GM23248 (cell line): Measurements from ENCODE around the gene GLIPR1L2. TPM values are rescaled to one million over a fixed set of nuclear protein-coding genes. Genes with fewer than 3 reads are reported as not detected.
"Not testable (repeated sequence)": the region's sequence is repeated elsewhere in the genome, so short reads cannot be mapped to it uniquely, and the experiment has no call there.

Experiments
- DNase-seq: peaks from one replicate; pipeline ENCODE4 v3.0.0-alpha.2; 2015
- H2AFZ ChIP-seq: fragments of 200-600 bp; sonication (generic); 2 replicates; pipeline ENCODE4 v1.6.1; 2016; ENCODE audit warnings: antibody characterized with exemption
- H3F3A ChIP-seq: fragments of 200-600 bp; sonication (generic); 2 replicates; pipeline ENCODE4 v1.6.1; 2016; ENCODE audit warnings: mild to moderate bottlenecking, antibody characterized with exemption, mixed run types; ENCODE audit not compliant: insufficient read depth
- H3K27ac ChIP-seq: fragments of 200-600 bp; sonication (generic); 2 replicates; pipeline ENCODE4 v1.5.1; 2016; ENCODE audit warnings: mild to moderate bottlenecking
- H3K27me3 ChIP-seq: fragments of 200-600 bp; sonication (generic); replicated peaks from 2 replicates; pipeline ENCODE4 v1.6.1; 2016; ENCODE audit warnings: mild to moderate bottlenecking; ENCODE audit not compliant: insufficient read depth
- H3K36me3 ChIP-seq: fragments of 200-600 bp; sonication (generic); 2 replicates; pipeline ENCODE4 v1.6.1; 2016; ENCODE audit warnings: low read depth, mild to moderate bottlenecking
- H3K4me1 ChIP-seq: fragments of 200-600 bp; sonication (generic); 2 replicates; pipeline ENCODE4 v1.6.1; 2016; ENCODE audit warnings: mild to moderate bottlenecking; ENCODE audit not compliant: insufficient read depth
- H3K4me2 ChIP-seq: fragments of 200-600 bp; sonication (generic); one replicate; pipeline ENCODE4 v1.6.1; 2016; ENCODE audit warnings: mild to moderate bottlenecking; ENCODE audit not compliant: unreplicated experiment
- H3K4me3 ChIP-seq: fragments of 200-600 bp; sonication (generic); 2 replicates; pipeline ENCODE4 v1.5.1; 2016; ENCODE audit warnings: mild to moderate bottlenecking
- H3K79me2 ChIP-seq: fragments of 200-600 bp; sonication (generic); 2 replicates; pipeline ENCODE4 v1.6.1; 2016; ENCODE audit warnings: mild to moderate bottlenecking; ENCODE audit not compliant: insufficient read depth
- H3K9ac ChIP-seq: fragments of 200-600 bp; sonication (generic); 2 replicates; pipeline ENCODE4 v1.6.1; 2016; ENCODE audit warnings: mild to moderate bottlenecking
- H3K9me2 ChIP-seq: fragments of 200-600 bp; sonication (generic); 2 replicates; pipeline ENCODE4 v1.6.1; 2016; ENCODE audit warnings: mixed run types, mild to moderate bottlenecking, moderate library complexity; ENCODE audit not compliant: insufficient read depth
- H3K9me3 ChIP-seq: fragments of 200-600 bp; sonication (generic); one replicate; pipeline ENCODE4 v1.6.1; 2017; ENCODE audit warnings: low read depth
- H4K20me1 ChIP-seq: fragments of 200-600 bp; sonication (generic); 2 replicates; pipeline ENCODE4 v1.6.0; 2016; ENCODE audit not compliant: insufficient read depth
- EZH2 ChIP-seq: fragments of 200-600 bp; sonication (generic); IDR thresholded peaks from 2 replicates; pipeline ENCODE4 v1.6.1; 2018; ENCODE audit warnings: antibody characterized with exemption, mild to moderate bottlenecking; ENCODE audit not compliant: insufficient read depth, poor library complexity, severe bottlenecking
- EZH2phosphoT487 ChIP-seq: fragments of 200-600 bp; sonication (generic); IDR thresholded peaks from 2 replicates; pipeline ENCODE4 v1.6.1; 2018; ENCODE audit warnings: antibody characterized with exemption, moderate library complexity, mild to moderate bottlenecking, low read depth; ENCODE audit not compliant: insufficient read depth
- WGBS, 2 experiments: methylation state at CpG; one replicate each; pipeline ENCODE4 v1.1.6; 2015 to 2017; ENCODE audit warnings: low lambda C conversion rate in 2 of 2, low coverage in 1 of 2; ENCODE audit errors: missing lambda C conversion rate in 2 of 2; 5-methylcytosine and 5-hydroxymethylcytosine counted together
- in situ Hi-C: fragments of 300-500 bp; cut with MboI; formaldehyde crosslinking; loops from 2 replicates; pipeline ENCODE4 v1.15.0; 2020
- polyA plus RNA-seq: library from polyadenylated mRNA; unstranded; fragments of >200 nt; fragmentation: Nextera tagmentation; extraction: Ambion mirVana; gene quantifications from 2 replicates; pipeline ENCODE4 v1.2.1, GENCODE V29; 2016
- total RNA-seq: library from RNA; depleted of rRNA; stranded (reverse); fragments of >200 nt; shearing (Covaris generic); gene quantifications from 2 replicates; pipeline ENCODE4 v1.2.3, GENCODE V29; 2014; rRNA removed

Gene GLIPR1L2
- total RNA-seq (0.51 and 1.6 TPM in 2 replicates), polyA plus RNA-seq (2.1 and 2.3 TPM in 2 replicates)

GRCh38 chr12:75390899-75391538 is at the start of gene GLIPR1L2:
GLIPR1L2 (plus strand) TSS chr12:75391089; CDS start chr12:75391117, 28 bp downstream.
- 2 to 3% methylated on average over 35 of the region's 36 CpGs for WGBS, 2 experiments
- Histone ChIP-seq H3K79me2 (no peaks in the 10 kb centered on the region), H3K9ac (peak within 1 kb of the TSS; percentile 81), H3K36me3 (no peaks in the 10 kb centered on the region), H3K27ac (peak within 1 kb of the TSS; percentile 74), H3K9me2 (no peaks in the 10 kb centered on the region), H3K9me3 (no peaks in the 10 kb centered on the region), H3K27me3 (no peaks in the 10 kb centered on the region), H3K4me1 (peaks cover 35% of the 10 kb centered on the region), H4K20me1 (no peaks in the 10 kb centered on the region), H3F3A (peaks cover 26% of the 10 kb centered on the region), H3K4me2 (peak within 1 kb of the TSS; percentile 80), H3K4me3 (peak within 1 kb of the TSS; percentile 73), H2AFZ (peak within 1 kb of the TSS; percentile 91)
- in situ Hi-C loops, result loop anchor here (10.0 kb wide), 1 partner anchor 94 kb away; the partner anchor contains the start of gene GLIPR1
- peak; percentile 98 for DNase-seq
- TF ChIP-seq EZH2 (no peak), EZH2phosphoT487 (no peak)

- no peaks in the 10 kb centered on the region for H3K36me3 ChIP-seq
- no peak overlapping the region for H3K27ac ChIP-seq
- 89 to 92% methylated on average over 5 of the region's 5 CpGs for WGBS, 2 experiments
- no peaks in the 10 kb centered on the region for H3K4me1 ChIP-seq
- H2AFZ ChIP-seq, result no peak overlapping the region
- no peak overlapping the region for H3K4me2 ChIP-seq
- H3K9me3 ChIP-seq, result no peaks in the 10 kb centered on the region
- no peaks in the 10 kb centered on the region for H3K27me3 ChIP-seq
- DNase-seq, result no peak
- no peaks in the 10 kb centered on the region for H3K79me2 ChIP-seq
- H3K9ac ChIP-seq, result no peak overlapping the region
- H3K9me2 ChIP-seq, result no peaks in the 10 kb centered on the region
- in situ Hi-C loops, result no loop called here
- no peak for TF ChIP-seq EZH2
- H3K4me3 ChIP-seq, result no peak overlapping the region
- no peaks in the 10 kb centered on the region for H4K20me1 ChIP-seq
- no peaks in the 10 kb centered on the region for H3F3A ChIP-seq
Observed at GRCh38 chr12:75341873-75342272, 49.0 kb upstream of the GLIPR1L2 start.

- no peak overlapping the region for H3K4me2 ChIP-seq
- H4K20me1 ChIP-seq, result no peaks in the 10 kb centered on the region
- in situ Hi-C loops, result no loop called here
- DNase-seq, result peak; percentile 20
- no peaks in the 10 kb centered on the region for H3F3A ChIP-seq
- H3K79me2 ChIP-seq, result no peaks in the 10 kb centered on the region
- no peaks in the 10 kb centered on the region for H3K4me1 ChIP-seq
- WGBS, 2 experiments, result 78 to 81% methylated on average over 2 of the region's 2 CpGs
- no peak for TF ChIP-seq EZH2
- no peak for TF ChIP-seq EZH2phosphoT487
- H3K36me3 ChIP-seq, result no peaks in the 10 kb centered on the region
- H3K4me3 ChIP-seq, result no peak overlapping the region
- H3K9me2 ChIP-seq, result no peaks in the 10 kb centered on the region
- H3K27me3 ChIP-seq, result no peaks in the 10 kb centered on the region
- H3K9me3 ChIP-seq, result no peaks in the 10 kb centered on the region
- H3K27ac ChIP-seq, result no peak overlapping the region
- H2AFZ ChIP-seq, result no peak overlapping the region
- H3K9ac ChIP-seq, result no peak overlapping the region
Observed at GRCh38 chr12:75345531-75345930, 45.4 kb upstream of the GLIPR1L2 start.

GRCh38 chr12:75346215-75346614 is 44.7 kb upstream of the GLIPR1L2 start:
- H3K79me2 ChIP-seq, H3K36me3 ChIP-seq, H3K9me3 ChIP-seq, H3K4me1 ChIP-seq, H3K9me2 ChIP-seq, DNase-seq, H3K27me3 ChIP-seq, H3K27ac ChIP-seq, in situ Hi-C loops, H4K20me1 ChIP-seq, H2AFZ ChIP-seq, H3K4me2 ChIP-seq, H3K4me3 ChIP-seq, H3F3A ChIP-seq, H3K9ac ChIP-seq: not testable (repeated sequence)
- 94 to 97% methylated on average over 6 of the region's 6 CpGs for WGBS, 2 experiments
